PFSK-1 (cell line): Measurements from ENCODE around the gene SMIM35.

Experiments
- FOXP2 ChIP-seq: optimal IDR thresholded peaks from 2 replicates; pipeline ENCODE3; 2011; ENCODE audit warnings: borderline replicate concordance, control low read depth, inconsistent platforms; ENCODE audit not compliant: insufficient read depth; ENCODE audit errors: extremely low read length, extremely low read depth
- POLR2AphosphoS5 ChIP-seq: IDR thresholded peaks from 2 replicates; pipeline ENCODE4 v1.6.1; 2012; ENCODE audit warnings: low read depth, mild to moderate bottlenecking, control low read depth, low read length, moderate library complexity
- SIN3A ChIP-seq: IDR thresholded peaks from 2 replicates; pipeline ENCODE4 v1.6.1; 2012; ENCODE audit warnings: mild to moderate bottlenecking, low read length, moderate library complexity, borderline replicate concordance; ENCODE audit not compliant: insufficient read depth
- TAF1 ChIP-seq: IDR thresholded peaks from 2 replicates; pipeline ENCODE4 v1.6.1; 2012; ENCODE audit warnings: low read length, control low read depth, borderline replicate concordance; ENCODE audit not compliant: insufficient read depth
- TF ChIP-seq, protein P1 (sequence below), 2 experiments: IDR thresholded peaks; 2 replicates each; pipeline versions ENCODE4 v1.6.1 to v1.8.0; 2011 to 2012; ENCODE audit warnings: low read depth in 2 of 2, low read length in 2 of 2, control low read depth in 1 of 2, inconsistent platforms in 1 of 2, mild to moderate bottlenecking in 1 of 2, moderate library complexity in 1 of 2; ENCODE audit not compliant: insufficient read depth in 1 of 2

DNA sequence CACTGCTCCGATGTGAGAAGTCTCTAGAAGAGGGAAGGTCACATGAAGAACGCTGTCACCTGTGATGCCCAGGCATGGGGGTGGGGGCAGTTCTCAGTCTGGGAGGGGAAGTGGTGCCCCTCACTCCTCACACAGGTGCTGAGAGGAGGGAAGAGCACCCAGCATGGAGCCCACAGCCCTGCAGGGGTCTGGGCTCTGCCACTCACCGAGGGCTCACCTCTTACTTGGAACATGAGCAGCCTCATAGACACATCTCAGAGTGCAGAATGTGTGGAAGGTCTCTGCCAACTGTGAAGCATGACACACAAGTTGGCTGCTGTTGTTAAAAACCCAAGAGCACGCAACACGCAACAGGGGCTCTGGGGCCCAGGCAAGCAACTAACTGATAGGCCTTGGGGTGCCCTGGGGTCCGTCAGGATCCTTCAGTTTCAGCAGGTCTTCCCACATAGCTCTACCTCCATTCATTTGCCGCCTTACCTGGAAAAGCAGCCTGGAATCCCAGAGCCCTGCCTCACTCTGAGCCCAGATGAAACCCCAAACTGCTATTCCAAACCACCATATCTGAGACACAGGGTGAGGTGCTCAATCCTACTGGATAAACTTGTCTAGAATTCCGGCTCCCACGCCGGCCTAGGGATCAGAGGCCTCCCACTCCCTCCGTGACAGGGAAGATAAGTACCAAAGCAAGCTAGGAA, 27.4 kb downstream of the SMIM35 start:
- TF ChIP-seq POLR2AphosphoS5 (no peak), SIN3A (no peak), TAF1 (no peak), FOXP2 (no peak)
- TF ChIP-seq, protein P1, sequence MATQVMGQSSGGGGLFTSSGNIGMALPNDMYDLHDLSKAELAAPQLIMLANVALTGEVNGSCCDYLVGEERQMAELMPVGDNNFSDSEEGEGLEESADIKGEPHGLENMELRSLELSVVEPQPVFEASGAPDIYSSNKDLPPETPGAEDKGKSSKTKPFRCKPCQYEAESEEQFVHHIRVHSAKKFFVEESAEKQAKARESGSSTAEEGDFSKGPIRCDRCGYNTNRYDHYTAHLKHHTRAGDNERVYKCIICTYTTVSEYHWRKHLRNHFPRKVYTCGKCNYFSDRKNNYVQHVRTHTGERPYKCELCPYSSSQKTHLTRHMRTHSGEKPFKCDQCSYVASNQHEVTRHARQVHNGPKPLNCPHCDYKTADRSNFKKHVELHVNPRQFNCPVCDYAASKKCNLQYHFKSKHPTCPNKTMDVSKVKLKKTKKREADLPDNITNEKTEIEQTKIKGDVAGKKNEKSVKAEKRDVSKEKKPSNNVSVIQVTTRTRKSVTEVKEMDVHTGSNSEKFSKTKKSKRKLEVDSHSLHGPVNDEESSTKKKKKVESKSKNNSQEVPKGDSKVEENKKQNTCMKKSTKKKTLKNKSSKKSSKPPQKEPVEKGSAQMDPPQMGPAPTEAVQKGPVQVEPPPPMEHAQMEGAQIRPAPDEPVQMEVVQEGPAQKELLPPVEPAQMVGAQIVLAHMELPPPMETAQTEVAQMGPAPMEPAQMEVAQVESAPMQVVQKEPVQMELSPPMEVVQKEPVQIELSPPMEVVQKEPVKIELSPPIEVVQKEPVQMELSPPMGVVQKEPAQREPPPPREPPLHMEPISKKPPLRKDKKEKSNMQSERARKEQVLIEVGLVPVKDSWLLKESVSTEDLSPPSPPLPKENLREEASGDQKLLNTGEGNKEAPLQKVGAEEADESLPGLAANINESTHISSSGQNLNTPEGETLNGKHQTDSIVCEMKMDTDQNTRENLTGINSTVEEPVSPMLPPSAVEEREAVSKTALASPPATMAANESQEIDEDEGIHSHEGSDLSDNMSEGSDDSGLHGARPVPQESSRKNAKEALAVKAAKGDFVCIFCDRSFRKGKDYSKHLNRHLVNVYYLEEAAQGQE (IDR thresholded peaks at IDR 0.05; ENCODE audit: insufficient read depth in 1 of 2, low read depth in 2 of 2, low read length in 2 of 2): no peak
